Left lung (tissue), 10 donors: ENCODE measurements around the gene NPAS1. TPM values are rescaled to one million over a fixed set of nuclear protein-coding genes. Genes with fewer than 3 reads are reported as not detected.

Experiments used
- ATAC-seq: fragments of 200-7000 bp; cut with Tn5 transposase; one replicate; pipeline ENCODE4 v1.9.1; 2020; ENCODE audit warnings: moderate library complexity
- DNase-seq, 4 donors: peaks; one replicate each; pipeline ENCODE4 v3.0.0-alpha.2; 2013 to 2020
- H3K27ac ChIP-seq, 2 donors: fragments of 200-600 bp; sonication (generic) in 1 of 2; one replicate each; pipeline versions ENCODE4 v1.5.0 to v1.8.0; 2020 to 2021
- H3K27me3 ChIP-seq, 2 donors: fragments of 200-600 bp; sonication (generic) in 1 of 2; one replicate each; pipeline versions ENCODE4 v1.5.0 to v1.8.0; 2020 to 2021
- H3K36me3 ChIP-seq, 2 donors: fragments of 200-600 bp; sonication (generic) in 1 of 2; one replicate each; pipeline versions ENCODE4 v1.5.0 to v1.8.0; 2020 to 2021
- H3K4me1 ChIP-seq, 2 donors: fragments of 200-600 bp; one replicate each; pipeline ENCODE4 v1.8.0; 2021
- H3K4me3 ChIP-seq, 2 donors: fragments of 200-600 bp; sonication (generic) in 1 of 2; one replicate each; pipeline versions ENCODE4 v1.5.0 to v1.8.0; 2020 to 2021; ENCODE audit warnings: mild to moderate bottlenecking in 1 of 2
- H3K9me3 ChIP-seq, 2 donors: fragments of 200-600 bp; sonication (generic) in 1 of 2; one replicate each; pipeline versions ENCODE4 v1.5.0 to v1.8.0; 2020 to 2021
- intact Hi-C, 2 donors: fragments of 100-400 bp; cut with DNase I; formaldehyde crosslinking; loops; one replicate each; pipeline versions ENCODE4 v1.11.2 to v1.14.2; 2022
- polyA plus RNA-seq, 6 donors: library from polyadenylated mRNA; unstranded; fragments of 120-200 nt; gene quantifications; one replicate each; pipeline ENCODE4 v1.2.1, GENCODE V29; 2013; ENCODE audit not compliant: insufficient read length in 6 of 6
- total RNA-seq, 2 donors: library from RNA; stranded (reverse); fragmentation: NEBNext Ultra II Directional; extraction: Animal tissue kit (Norgen Biotek cat#: 25700); gene quantifications; one replicate each; pipeline ENCODE4 v1.2.1, GENCODE V29; 2021
- TF ChIP-seq, protein P1 (sequence below), 2 donors: fragments of 200-600 bp; sonication (generic) in 1 of 2; IDR thresholded peaks; one replicate each; pipeline versions ENCODE4 v1.5.0 to v1.8.0; 2021; ENCODE audit warnings: antibody characterized with exemption in 2 of 2
- donor health status: DM: no; HTN: yes; CAD: no.
- donor health status: DM: no; HTN: no; CAD: no.

Gene NPAS1
- total and polyA plus RNA-seq, 8 donors, result 0.50 to 2.0 (median 1.3) TPM

GRCh38 chr19:46983097-46983496, 36.5 kb upstream of the NPAS1 start:
- H3K4me3 ChIP-seq, result no peak overlapping the region

GRCh38 chr19:46984077-46985010, 35.3 kb upstream of the NPAS1 start:
- DNase-seq (no peak), ATAC-seq (peak; percentile 39)
- Histone ChIP-seq H3K27ac (peak overlapping the region in 1 of 2 donors; percentile 5), H3K27me3 (no peaks in the 10 kb centered on the region), H3K4me1 (peaks cover 5 to 49% of the 10 kb centered on the region in 2 donors), H3K36me3 (peaks cover 0 to 18% of the 10 kb centered on the region in 2 donors), H3K4me3 (no peak overlapping the region), H3K9me3 (no peaks in the 10 kb centered on the region)
- intact Hi-C loops, result loop anchor here in 1 of 2 donors (5.0 to 10.0 kb wide), 2 partner anchors 60 to 227 kb away; no protein-coding TSS in a partner anchor
- TF ChIP-seq, protein P1, sequence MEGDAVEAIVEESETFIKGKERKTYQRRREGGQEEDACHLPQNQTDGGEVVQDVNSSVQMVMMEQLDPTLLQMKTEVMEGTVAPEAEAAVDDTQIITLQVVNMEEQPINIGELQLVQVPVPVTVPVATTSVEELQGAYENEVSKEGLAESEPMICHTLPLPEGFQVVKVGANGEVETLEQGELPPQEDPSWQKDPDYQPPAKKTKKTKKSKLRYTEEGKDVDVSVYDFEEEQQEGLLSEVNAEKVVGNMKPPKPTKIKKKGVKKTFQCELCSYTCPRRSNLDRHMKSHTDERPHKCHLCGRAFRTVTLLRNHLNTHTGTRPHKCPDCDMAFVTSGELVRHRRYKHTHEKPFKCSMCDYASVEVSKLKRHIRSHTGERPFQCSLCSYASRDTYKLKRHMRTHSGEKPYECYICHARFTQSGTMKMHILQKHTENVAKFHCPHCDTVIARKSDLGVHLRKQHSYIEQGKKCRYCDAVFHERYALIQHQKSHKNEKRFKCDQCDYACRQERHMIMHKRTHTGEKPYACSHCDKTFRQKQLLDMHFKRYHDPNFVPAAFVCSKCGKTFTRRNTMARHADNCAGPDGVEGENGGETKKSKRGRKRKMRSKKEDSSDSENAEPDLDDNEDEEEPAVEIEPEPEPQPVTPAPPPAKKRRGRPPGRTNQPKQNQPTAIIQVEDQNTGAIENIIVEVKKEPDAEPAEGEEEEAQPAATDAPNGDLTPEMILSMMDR (IDR thresholded peaks at IDR 0.05), result no peak

More at GRCh38 chr19:46983097-46983496, 36.5 kb upstream of the NPAS1 start:
- Histone ChIP-seq H3K27ac (no peak overlapping the region), H3K36me3 (peaks cover 0 to 9% of the 10 kb centered on the region in 2 donors), H3K4me1 (peaks cover 5 to 51% of the 10 kb centered on the region in 2 donors), H3K27me3 (no peaks in the 10 kb centered on the region), H3K9me3 (no peaks in the 10 kb centered on the region)
- intact Hi-C loops, result loop anchor here in 1 of 2 donors (10.0 kb wide), 1 partner anchor 58 kb away; no protein-coding TSS in a partner anchor
- TF ChIP-seq, protein P1 (IDR thresholded peaks at IDR 0.05), result no peak
- DNase-seq (no peak), ATAC-seq (no peak)

GRCh38 chr19:46985542-46986415, 33.9 kb upstream of the NPAS1 start:
- TF ChIP-seq, protein P1 (IDR thresholded peaks at IDR 0.05), result no peak
- peaks cover 8 to 46% of the 10 kb centered on the region in 2 donors for H3K4me1 ChIP-seq
- H3K27me3 ChIP-seq, result no peaks in the 10 kb centered on the region
- DNase-seq (no peak), ATAC-seq (no peak)
- no peak overlapping the region for H3K4me3 ChIP-seq
- peaks cover 0 to 27% of the 10 kb centered on the region in 2 donors for H3K36me3 ChIP-seq
- no peaks in the 10 kb centered on the region for H3K9me3 ChIP-seq
- no peak overlapping the region for H3K27ac ChIP-seq
- intact Hi-C loops, result loop anchor here in 1 of 2 donors (5.0 to 10.0 kb wide), 2 partner anchors 61 to 228 kb away; no protein-coding TSS in a partner anchor

DNA sequence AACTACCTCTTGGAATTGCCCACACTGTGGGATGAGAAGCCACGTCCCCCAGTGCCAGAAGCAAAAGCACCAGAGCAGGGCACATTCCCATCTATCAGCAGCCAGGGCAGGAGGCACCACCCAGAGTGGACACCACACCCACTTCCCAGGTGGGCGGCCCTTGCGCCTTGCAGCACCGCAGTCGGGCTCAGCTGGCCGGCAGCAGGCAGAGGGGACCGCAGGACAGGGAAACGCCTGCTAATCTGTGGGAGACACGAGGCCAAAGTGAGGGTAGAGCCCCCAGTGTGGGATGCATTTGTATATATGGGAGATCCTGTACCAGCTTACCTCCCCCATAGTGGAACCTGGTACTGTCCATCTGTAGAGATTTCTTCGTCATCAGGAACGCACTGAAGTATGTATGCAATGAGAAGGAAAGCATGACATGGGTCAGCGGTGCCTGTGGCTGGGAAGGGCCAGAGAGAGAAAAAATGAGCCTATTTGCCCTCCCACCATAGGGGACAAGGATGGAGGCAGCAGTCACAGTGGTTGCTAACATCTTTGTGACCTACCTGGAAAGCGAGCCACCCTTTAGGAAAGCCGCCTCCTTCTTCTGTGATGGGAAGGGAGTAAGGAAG, 30.9 kb upstream of the NPAS1 start:
- ATAC-seq (no peak), DNase-seq (no peak)
- TF ChIP-seq, protein P1 (IDR thresholded peaks at IDR 0.05), result no peak
- Histone ChIP-seq H3K27me3 (no peaks in the 10 kb centered on the region), H3K9me3 (no peaks in the 10 kb centered on the region), H3K27ac (no peak overlapping the region), H3K4me1 (peaks cover 11 to 53% of the 10 kb centered on the region in 2 donors), H3K4me3 (no peak overlapping the region), H3K36me3 (peaks cover 0 to 49% of the 10 kb centered on the region in 2 donors)
- intact Hi-C loops, result loop anchor here in 1 of 2 donors (5.0 to 10.0 kb wide), 2 partner anchors 64 to 231 kb away; no protein-coding TSS in a partner anchor
